Measurements from ENCODE around the gene GRIN2A. TPM values are rescaled to one million over a fixed set of nuclear protein-coding genes. Genes with fewer than 3 reads are reported as not detected.

Gene GRIN2A
- total RNA-seq, 2 experiments from 2014 or later: not detected

DNA sequence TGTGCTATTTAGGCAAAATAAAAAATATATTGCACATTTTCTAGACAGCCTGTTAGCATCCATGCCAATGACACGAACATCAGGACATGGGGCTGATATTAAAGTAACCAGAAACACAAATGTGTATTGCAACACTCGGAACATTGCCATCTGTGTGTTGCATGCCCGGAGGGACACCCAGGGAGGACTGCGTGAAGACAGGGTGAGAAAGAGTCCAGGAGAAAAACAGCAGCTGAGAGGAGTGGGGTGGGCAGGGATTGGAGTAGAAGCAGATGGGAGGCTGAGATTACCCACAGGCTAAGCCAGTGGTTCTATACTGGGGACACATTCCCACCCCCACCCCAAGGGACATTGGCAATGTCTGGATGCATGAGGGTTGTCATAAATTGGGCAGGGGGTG is 114.8 kb downstream of the GRIN2A start:
- no peaks in the 10 kb centered on the region for H4K20me1 ChIP-seq (ENCODE audit: insufficient read depth, low read length)
- no peak overlapping the region for H3K4me2 ChIP-seq (ENCODE audit: low read length)
- no peaks in the 10 kb centered on the region for H3K9me3 ChIP-seq (ENCODE audit: low read length)
- intact Hi-C loops (cut with micrococcal nuclease; ENCODE audit: unreplicated experiment): no loop called here
- H3K9me2 ChIP-seq (ENCODE audit: insufficient read depth, low read length): no peaks in the 10 kb centered on the region
- no peaks in the 10 kb centered on the region for H3K36me3 ChIP-seq (ENCODE audit: insufficient read depth, low read length)
- no peak overlapping the region for H3K27ac ChIP-seq (ENCODE audit: low read depth, low read length, poor library complexity, severe bottlenecking)
- H3K4me3 ChIP-seq (ENCODE audit: low read depth, low read length, poor library complexity, severe bottlenecking): no peak overlapping the region
- H2AFZ ChIP-seq (ENCODE audit: low read length): no peak overlapping the region
- CTCF ChIA-PET (ENCODE audit: unreplicated experiment): no interaction called here
- H3K79me2 ChIP-seq (ENCODE audit: insufficient read depth, low read depth, low read length): no peaks in the 10 kb centered on the region
- POLR2A ChIA-PET: no interaction called here
- no peaks in the 10 kb centered on the region for H3K4me1 ChIP-seq (ENCODE audit: insufficient read depth, low read length, poor library complexity, severe bottlenecking)
- no TSS peak for BruUV-seq (replicated peaks)
- DNase-seq (ENCODE audit: low spot score): no peak
- TF ChIP-seq EZH2phosphoT487 (IDR thresholded peaks at IDR 0.05; ENCODE audit: borderline replicate concordance, low read depth, low read length): no peak
- TF ChIP-seq, protein P1, sequence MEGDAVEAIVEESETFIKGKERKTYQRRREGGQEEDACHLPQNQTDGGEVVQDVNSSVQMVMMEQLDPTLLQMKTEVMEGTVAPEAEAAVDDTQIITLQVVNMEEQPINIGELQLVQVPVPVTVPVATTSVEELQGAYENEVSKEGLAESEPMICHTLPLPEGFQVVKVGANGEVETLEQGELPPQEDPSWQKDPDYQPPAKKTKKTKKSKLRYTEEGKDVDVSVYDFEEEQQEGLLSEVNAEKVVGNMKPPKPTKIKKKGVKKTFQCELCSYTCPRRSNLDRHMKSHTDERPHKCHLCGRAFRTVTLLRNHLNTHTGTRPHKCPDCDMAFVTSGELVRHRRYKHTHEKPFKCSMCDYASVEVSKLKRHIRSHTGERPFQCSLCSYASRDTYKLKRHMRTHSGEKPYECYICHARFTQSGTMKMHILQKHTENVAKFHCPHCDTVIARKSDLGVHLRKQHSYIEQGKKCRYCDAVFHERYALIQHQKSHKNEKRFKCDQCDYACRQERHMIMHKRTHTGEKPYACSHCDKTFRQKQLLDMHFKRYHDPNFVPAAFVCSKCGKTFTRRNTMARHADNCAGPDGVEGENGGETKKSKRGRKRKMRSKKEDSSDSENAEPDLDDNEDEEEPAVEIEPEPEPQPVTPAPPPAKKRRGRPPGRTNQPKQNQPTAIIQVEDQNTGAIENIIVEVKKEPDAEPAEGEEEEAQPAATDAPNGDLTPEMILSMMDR (conservative IDR thresholded peaks at IDR 0.05; ENCODE audit: low read length): no peak

DNA sequence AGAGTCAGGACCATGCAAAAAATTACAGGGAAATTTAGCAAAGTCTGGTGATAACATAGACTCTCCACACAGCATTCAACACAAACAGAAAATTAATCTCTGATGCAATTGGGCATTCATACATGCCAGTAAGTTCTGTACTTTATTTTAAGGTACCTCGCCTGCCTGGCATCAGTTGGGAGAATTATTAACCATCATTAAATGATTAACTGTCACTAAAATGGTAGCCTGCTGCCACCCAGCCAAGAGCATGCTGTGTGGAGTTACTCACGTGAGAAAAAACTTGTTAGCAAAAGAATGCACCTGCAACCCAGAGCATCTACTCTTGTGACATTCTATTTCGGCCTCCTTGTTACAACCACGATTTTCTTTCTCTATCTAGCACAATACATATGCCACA is 117.2 kb downstream of the GRIN2A start:
- POLR2A ChIA-PET: no interaction called here

DNA sequence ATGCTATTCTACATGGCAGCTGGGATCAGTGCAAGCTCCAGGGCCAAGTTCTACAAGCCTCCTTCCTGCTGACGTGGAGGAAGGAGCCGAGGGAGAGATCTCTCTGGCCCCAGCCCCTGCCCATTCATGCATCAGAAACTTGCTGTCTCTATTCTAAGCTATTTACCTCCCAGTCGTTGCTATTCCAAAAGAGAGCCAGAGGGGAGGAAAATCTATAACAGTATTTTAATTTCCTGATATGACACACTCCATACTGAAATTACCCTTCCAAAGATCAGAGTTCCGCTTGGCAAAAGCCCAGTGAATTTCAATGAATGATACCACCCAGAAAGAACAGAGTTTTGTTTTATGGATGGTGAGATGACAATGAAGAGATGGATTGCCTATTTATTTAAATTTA is 133.4 kb downstream of the GRIN2A start:
- no peaks in the 10 kb centered on the region for H3K79me2 ChIP-seq (ENCODE audit: insufficient read depth, low read depth, low read length)
- POLR2A ChIA-PET: no interaction called here
- H3K9me2 ChIP-seq (ENCODE audit: insufficient read depth, low read length): no peaks in the 10 kb centered on the region
- no peaks in the 10 kb centered on the region for H3K36me3 ChIP-seq (ENCODE audit: insufficient read depth, low read length)
- no peaks in the 10 kb centered on the region for H4K20me1 ChIP-seq (ENCODE audit: insufficient read depth, low read length)
- H3K4me2 ChIP-seq (ENCODE audit: low read length): no peak overlapping the region
- no peak overlapping the region for H2AFZ ChIP-seq (ENCODE audit: low read length)
- no peak for DNase-seq (ENCODE audit: low spot score)
- H3K9me3 ChIP-seq (ENCODE audit: low read length): no peaks in the 10 kb centered on the region
- H3K27ac ChIP-seq (ENCODE audit: low read depth, low read length, poor library complexity, severe bottlenecking): no peak overlapping the region
- no peak overlapping the region for H3K4me3 ChIP-seq (ENCODE audit: low read depth, low read length, poor library complexity, severe bottlenecking)
- TF ChIP-seq, protein P1 (conservative IDR thresholded peaks at IDR 0.05; ENCODE audit: low read length): no peak
- no peak for TF ChIP-seq EZH2phosphoT487 (IDR thresholded peaks at IDR 0.05; ENCODE audit: borderline replicate concordance, low read depth, low read length)
- H3K4me1 ChIP-seq (ENCODE audit: insufficient read depth, low read length, poor library complexity, severe bottlenecking): no peaks in the 10 kb centered on the region
- CTCF ChIA-PET (ENCODE audit: unreplicated experiment): no interaction called here
- no TSS peak for BruUV-seq (replicated peaks)
- intact Hi-C loops (cut with micrococcal nuclease; ENCODE audit: unreplicated experiment): no loop called here

More for the DNA sequence above, 117.2 kb downstream of the GRIN2A start:
- CTCF ChIA-PET (ENCODE audit: unreplicated experiment): no interaction called here
- H3K4me1 ChIP-seq (ENCODE audit: insufficient read depth, low read length, poor library complexity, severe bottlenecking): no peaks in the 10 kb centered on the region
- H4K20me1 ChIP-seq (ENCODE audit: insufficient read depth, low read length): no peaks in the 10 kb centered on the region
- no peaks in the 10 kb centered on the region for H3K9me3 ChIP-seq (ENCODE audit: low read length)
- H3K9me2 ChIP-seq (ENCODE audit: insufficient read depth, low read length): no peaks in the 10 kb centered on the region
- intact Hi-C loops (cut with micrococcal nuclease; ENCODE audit: unreplicated experiment): no loop called here
- DNase-seq (ENCODE audit: low spot score): no peak
- H3K4me2 ChIP-seq (ENCODE audit: low read length): no peak overlapping the region
- BruUV-seq (replicated peaks): no TSS peak
- no peak overlapping the region for H2AFZ ChIP-seq (ENCODE audit: low read length)
- no peak overlapping the region for H3K4me3 ChIP-seq (ENCODE audit: low read depth, low read length, poor library complexity, severe bottlenecking)
- H3K36me3 ChIP-seq (ENCODE audit: insufficient read depth, low read length): no peaks in the 10 kb centered on the region
- no peak for TF ChIP-seq EZH2phosphoT487 (IDR thresholded peaks at IDR 0.05; ENCODE audit: borderline replicate concordance, low read depth, low read length)
- TF ChIP-seq, protein P1 (conservative IDR thresholded peaks at IDR 0.05; ENCODE audit: low read length): no peak
- no peaks in the 10 kb centered on the region for H3K79me2 ChIP-seq (ENCODE audit: insufficient read depth, low read depth, low read length)
- H3K27ac ChIP-seq (ENCODE audit: low read depth, low read length, poor library complexity, severe bottlenecking): no peak overlapping the region

Measured in OCI-LY7 (cell line).